ENCODE results near the gene MYRF. TPM values are rescaled to one million over a fixed set of nuclear protein-coding genes. Genes with fewer than 3 reads are reported as not detected.

MYRF gene
- total and polyA plus RNA-seq, 2 donors (not counting 3 experiments of a cell fraction or from before 2014, with no cell fraction given): 0.82 to 0.98 TPM

DNA sequence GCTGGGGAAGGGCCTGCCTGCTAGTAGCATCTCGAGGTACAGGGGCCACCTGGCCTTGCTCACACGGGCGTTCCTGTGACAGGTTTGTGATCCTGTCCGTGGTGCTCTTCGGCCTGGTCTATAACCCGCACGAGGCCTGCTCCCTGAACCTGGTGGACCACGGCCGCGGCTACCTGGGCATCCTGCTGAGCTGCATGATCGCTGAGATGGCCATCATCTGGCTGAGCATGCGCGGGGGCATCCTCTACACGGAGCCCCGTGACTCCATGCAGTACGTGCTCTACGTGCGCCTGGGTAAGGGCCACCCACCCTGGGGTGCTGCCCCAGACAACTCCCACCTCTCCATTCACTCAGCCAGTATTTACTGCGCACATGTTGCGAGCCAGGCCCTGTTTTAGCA lies 31.8 kb upstream of the MYRF start:
- Histone ChIP-seq H3K9me3 (replicated peaks; ENCODE audit: control insufficient read depth, insufficient read depth, low read length) (no peaks in the 10 kb centered on the region), H3K4me2 (ENCODE audit: insufficient read depth, low read length) (no peak overlapping the region), H3K27me3 (ENCODE audit: control insufficient read depth in 2 of 2, insufficient read depth in 2 of 2, low read length in 2 of 2) (no peaks in the 10 kb centered on the region), H3K79me2 (ENCODE audit: control insufficient read depth, insufficient read depth, low read length) (no peaks in the 10 kb centered on the region), H3K27ac (ENCODE audit: insufficient read depth, low read depth, low read length) (no peak overlapping the region), H4K20me1 (replicated peaks; ENCODE audit: control insufficient read depth, extremely low read depth, insufficient read depth, low read length) (no peaks in the 10 kb centered on the region), H3K9me1 (replicated peaks; ENCODE audit: control insufficient read depth, extremely low read depth, insufficient read depth, low read length) (no peaks in the 10 kb centered on the region), H3K9ac (replicated peaks; ENCODE audit: extremely low read depth, insufficient read depth, low read length) (no peak overlapping the region), H3K4me1 (ENCODE audit: control insufficient read depth, extremely low read depth, insufficient read depth, low read length) (peaks cover 28% of the 10 kb centered on the region), H2AFZ (ENCODE audit: low read depth, low read length) (no peak overlapping the region), H3K4me3 (replicated peaks in 1 of 3; ENCODE audit: insufficient read depth in 1 of 3, low read depth in 1 of 3, low read length in 3 of 3) (no peak overlapping the region), H3K36me3 (ENCODE audit: control insufficient read depth in 2 of 2, extremely low read depth in 1 of 2, insufficient read depth in 2 of 2, low read length in 2 of 2) (no peaks in the 10 kb centered on the region)
- dilution Hi-C loops (cut with MboI; ENCODE audit: extremely low pct_ligation_motif_present, low sequenced_read_pairs) (no loop called here), intact Hi-C loops (cut with micrococcal nuclease) (no loop called here)
- POLR2A ChIA-PET: no interaction called here
- no peak for FAIRE-seq
- no peak for TF ChIP-seq POLR2A (IDR thresholded peaks at IDR 0.05; ENCODE audit: low read depth, low read length)
- no peak for TF ChIP-seq FOS (IDR thresholded peaks at IDR 0.05; ENCODE audit: borderline replicate concordance, insufficient read depth, low read length)
- TF ChIP-seq JUN (IDR thresholded peaks at IDR 0.05; ENCODE audit: borderline replicate concordance, insufficient read depth, insufficient read length, low read depth): no peak
- TF ChIP-seq, protein P1, sequence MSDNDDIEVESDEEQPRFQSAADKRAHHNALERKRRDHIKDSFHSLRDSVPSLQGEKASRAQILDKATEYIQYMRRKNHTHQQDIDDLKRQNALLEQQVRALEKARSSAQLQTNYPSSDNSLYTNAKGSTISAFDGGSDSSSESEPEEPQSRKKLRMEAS (IDR thresholded peaks at IDR 0.05; ENCODE audit: insufficient read depth, insufficient read length): no peak
- TF ChIP-seq, protein P2, sequence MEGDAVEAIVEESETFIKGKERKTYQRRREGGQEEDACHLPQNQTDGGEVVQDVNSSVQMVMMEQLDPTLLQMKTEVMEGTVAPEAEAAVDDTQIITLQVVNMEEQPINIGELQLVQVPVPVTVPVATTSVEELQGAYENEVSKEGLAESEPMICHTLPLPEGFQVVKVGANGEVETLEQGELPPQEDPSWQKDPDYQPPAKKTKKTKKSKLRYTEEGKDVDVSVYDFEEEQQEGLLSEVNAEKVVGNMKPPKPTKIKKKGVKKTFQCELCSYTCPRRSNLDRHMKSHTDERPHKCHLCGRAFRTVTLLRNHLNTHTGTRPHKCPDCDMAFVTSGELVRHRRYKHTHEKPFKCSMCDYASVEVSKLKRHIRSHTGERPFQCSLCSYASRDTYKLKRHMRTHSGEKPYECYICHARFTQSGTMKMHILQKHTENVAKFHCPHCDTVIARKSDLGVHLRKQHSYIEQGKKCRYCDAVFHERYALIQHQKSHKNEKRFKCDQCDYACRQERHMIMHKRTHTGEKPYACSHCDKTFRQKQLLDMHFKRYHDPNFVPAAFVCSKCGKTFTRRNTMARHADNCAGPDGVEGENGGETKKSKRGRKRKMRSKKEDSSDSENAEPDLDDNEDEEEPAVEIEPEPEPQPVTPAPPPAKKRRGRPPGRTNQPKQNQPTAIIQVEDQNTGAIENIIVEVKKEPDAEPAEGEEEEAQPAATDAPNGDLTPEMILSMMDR (IDR thresholded peaks at IDR 0.05; ENCODE audit: extremely low read depth in 1 of 2, insufficient read depth in 1 of 2, low read depth in 1 of 2, low read length in 2 of 2): no peak
- no peak for TF ChIP-seq EZH2 (IDR thresholded peaks at IDR 0.05; ENCODE audit: borderline replicate concordance, low read depth, low read length, severe bottlenecking)
- TF ChIP-seq GATA2 (IDR thresholded peaks at IDR 0.05; ENCODE audit: insufficient read depth, insufficient read length, low read depth, low read length): no peak
- no peak for TF ChIP-seq MYC (IDR thresholded peaks at IDR 0.05; ENCODE audit: low read depth, low read length)
- no peak for TF ChIP-seq POLR2AphosphoS5 (IDR thresholded peaks at IDR 0.05; ENCODE audit: insufficient read depth, low read depth, low read length)
- no TSS peak for BruUV-seq (replicated peaks)
- CTCF ChIA-PET: interaction anchor here (1.9 to 3.3 kb wide), 2 partner anchors 12 to 27 kb away, joined by 4 to 22 read pairs; no protein-coding TSS in a partner anchor
- no peak for DNase-seq (ENCODE audit: low read depth, low spot score)
